Nephron (organoid): ENCODE data around the gene ZNF473.

Experiments used
- H3K27ac Mint-ChIP-seq, 3 experiments: 2 replicates each; pipeline ENCODE4 v1.8.0; 2020; ENCODE audit warnings: mixed read lengths in 3 of 3, mild to moderate bottlenecking in 2 of 3, moderate library complexity in 1 of 3
- H3K27me3 Mint-ChIP-seq: 2 replicates; pipeline ENCODE4 v1.8.0; 2021; ENCODE audit warnings: low read depth, mild to moderate bottlenecking, moderate library complexity, mixed read lengths
- H3K36me3 Mint-ChIP-seq: 2 replicates; pipeline ENCODE4 v1.8.0; 2020; ENCODE audit warnings: low read depth, mixed read lengths
- H3K4me1 Mint-ChIP-seq: 2 replicates; pipeline ENCODE4 v1.8.0; 2020; ENCODE audit warnings: mixed read lengths
- H3K4me3 Mint-ChIP-seq, 3 experiments: 2 replicates each; pipeline ENCODE4 v1.8.0; 2020; ENCODE audit warnings: mild to moderate bottlenecking in 3 of 3, mixed read lengths in 3 of 3, moderate library complexity in 2 of 3
- H3K9me3 Mint-ChIP-seq: 2 replicates; pipeline ENCODE4 v1.8.0; 2020; ENCODE audit warnings: mixed read lengths
- TF ChIP-seq, protein P1 (sequence below), 3 experiments: fragments of 200-600 bp; sonication (generic); IDR thresholded peaks; one replicate each; pipeline ENCODE4 v1.5.0; 2021; ENCODE audit warnings: antibody characterized with exemption in 3 of 3; ENCODE audit not compliant: unreplicated experiment in 3 of 3

The ZNF473 gene

DNA sequence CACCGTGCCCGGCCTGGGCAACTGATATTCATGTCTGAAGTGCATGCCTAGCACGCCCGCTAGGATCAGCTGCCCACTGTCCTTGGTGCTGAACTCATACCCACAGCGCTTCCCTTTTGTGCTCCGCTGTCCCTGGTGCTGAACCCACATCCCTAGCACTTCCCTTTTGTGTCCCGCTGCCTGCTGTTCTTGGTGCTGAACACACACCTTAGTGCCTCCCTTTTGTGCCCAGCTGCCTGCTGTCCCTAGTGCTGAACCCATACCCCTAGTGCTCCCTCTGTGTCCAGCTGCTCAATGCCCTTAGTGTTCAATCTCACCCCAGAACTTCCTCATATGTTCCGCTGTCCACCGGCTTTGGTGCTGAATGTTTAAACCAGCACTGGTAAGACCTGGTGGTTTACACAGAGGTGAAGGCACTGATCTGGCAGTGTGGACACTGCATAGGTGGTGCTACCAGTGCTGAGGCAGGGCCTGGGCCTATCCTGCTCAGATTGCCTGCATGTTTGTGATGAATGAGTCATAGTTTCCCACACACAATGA lies 38.6 kb upstream of the ZNF473 start:
- TF ChIP-seq, protein P1, sequence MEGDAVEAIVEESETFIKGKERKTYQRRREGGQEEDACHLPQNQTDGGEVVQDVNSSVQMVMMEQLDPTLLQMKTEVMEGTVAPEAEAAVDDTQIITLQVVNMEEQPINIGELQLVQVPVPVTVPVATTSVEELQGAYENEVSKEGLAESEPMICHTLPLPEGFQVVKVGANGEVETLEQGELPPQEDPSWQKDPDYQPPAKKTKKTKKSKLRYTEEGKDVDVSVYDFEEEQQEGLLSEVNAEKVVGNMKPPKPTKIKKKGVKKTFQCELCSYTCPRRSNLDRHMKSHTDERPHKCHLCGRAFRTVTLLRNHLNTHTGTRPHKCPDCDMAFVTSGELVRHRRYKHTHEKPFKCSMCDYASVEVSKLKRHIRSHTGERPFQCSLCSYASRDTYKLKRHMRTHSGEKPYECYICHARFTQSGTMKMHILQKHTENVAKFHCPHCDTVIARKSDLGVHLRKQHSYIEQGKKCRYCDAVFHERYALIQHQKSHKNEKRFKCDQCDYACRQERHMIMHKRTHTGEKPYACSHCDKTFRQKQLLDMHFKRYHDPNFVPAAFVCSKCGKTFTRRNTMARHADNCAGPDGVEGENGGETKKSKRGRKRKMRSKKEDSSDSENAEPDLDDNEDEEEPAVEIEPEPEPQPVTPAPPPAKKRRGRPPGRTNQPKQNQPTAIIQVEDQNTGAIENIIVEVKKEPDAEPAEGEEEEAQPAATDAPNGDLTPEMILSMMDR (IDR thresholded peaks at IDR 0.05; ENCODE audit: unreplicated experiment in 3 of 3) = no peak
- no peak overlapping the region for H3K27ac Mint-ChIP-seq
- no peak overlapping the region for H3K4me3 Mint-ChIP-seq
- H3K27me3 Mint-ChIP-seq = peaks cover 3% of the 10 kb centered on the region
- no peaks in the 10 kb centered on the region for H3K9me3 Mint-ChIP-seq
- H3K36me3 Mint-ChIP-seq = peaks cover 42% of the 10 kb centered on the region
- H3K4me1 Mint-ChIP-seq = no peaks in the 10 kb centered on the region

- H3K27me3 Mint-ChIP-seq = peaks cover 3% of the 10 kb centered on the region
- no peaks in the 10 kb centered on the region for H3K4me1 Mint-ChIP-seq
- H3K9me3 Mint-ChIP-seq = no peaks in the 10 kb centered on the region
- no peak overlapping the region for H3K4me3 Mint-ChIP-seq
- no peak overlapping the region for H3K27ac Mint-ChIP-seq
- TF ChIP-seq, protein P1 (IDR thresholded peaks at IDR 0.05; ENCODE audit: unreplicated experiment in 3 of 3) = no peak
- peaks cover 49% of the 10 kb centered on the region for H3K36me3 Mint-ChIP-seq
Measured at GRCh38 chr19:49988007-49988406, 37.8 kb upstream of the ZNF473 start.

DNA sequence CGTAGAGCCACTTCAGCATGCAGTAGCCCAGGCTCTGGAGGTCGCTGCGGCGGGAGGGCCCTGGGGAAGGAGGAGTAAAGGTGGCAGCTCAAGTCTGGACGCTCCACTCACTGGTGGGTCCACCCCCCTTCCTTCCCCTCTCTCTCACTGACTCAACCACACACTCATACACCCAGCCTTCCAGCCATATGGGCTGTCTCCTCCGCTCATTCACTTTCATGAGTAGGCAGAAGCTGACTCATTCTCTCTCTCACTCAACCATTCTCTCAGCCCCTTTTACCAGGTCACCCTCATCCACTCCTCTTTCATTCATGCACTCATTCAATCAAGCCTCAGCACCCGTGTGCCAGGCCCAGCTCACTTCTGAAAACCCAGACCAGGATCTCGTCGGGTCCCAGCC lies 37.4 kb upstream of the ZNF473 start:
- Mint-ChIP-seq H3K27ac (no peak overlapping the region), H3K36me3 (peaks cover 52% of the 10 kb centered on the region), H3K9me3 (no peaks in the 10 kb centered on the region), H3K27me3 (peaks cover 3% of the 10 kb centered on the region), H3K4me1 (no peaks in the 10 kb centered on the region), H3K4me3 (no peak overlapping the region)
- TF ChIP-seq, protein P1 (IDR thresholded peaks at IDR 0.05; ENCODE audit: unreplicated experiment in 3 of 3) = no peak

- H3K36me3 Mint-ChIP-seq = peaks cover 53% of the 10 kb centered on the region
- no peaks in the 10 kb centered on the region for H3K4me1 Mint-ChIP-seq
- no peak overlapping the region for H3K27ac Mint-ChIP-seq
- TF ChIP-seq, protein P1 (IDR thresholded peaks at IDR 0.05; ENCODE audit: unreplicated experiment in 3 of 3) = no peak
- H3K4me3 Mint-ChIP-seq = no peak overlapping the region
- H3K9me3 Mint-ChIP-seq = no peaks in the 10 kb centered on the region
- H3K27me3 Mint-ChIP-seq = no peaks in the 10 kb centered on the region
Measured at GRCh38 chr19:49997709-49998108, 28.1 kb upstream of the ZNF473 start.

GRCh38 chr19:49999371-50000010 lies 26.3 kb upstream of the ZNF473 start:
- Mint-ChIP-seq H3K9me3 (no peaks in the 10 kb centered on the region), H3K36me3 (peaks cover 38% of the 10 kb centered on the region), H3K27ac (no peak overlapping the region), H3K4me1 (no peaks in the 10 kb centered on the region), H3K27me3 (no peaks in the 10 kb centered on the region), H3K4me3 (no peak overlapping the region)
- TF ChIP-seq, protein P1 (IDR thresholded peaks at IDR 0.05; ENCODE audit: unreplicated experiment in 3 of 3) = no peak
